GM23338 (cell line): ENCODE data around the gene CAMLG. TPM values are rescaled to one million over a fixed set of nuclear protein-coding genes. Genes with fewer than 3 reads are reported as not detected.

Experiments
- polyA plus RNA-seq: library from polyadenylated mRNA; unstranded; fragments of >200 nt; fragmentation: Nextera tagmentation; extraction: Ambion mirVana; gene quantifications from 2 replicates; pipeline ENCODE4 v1.2.1, GENCODE V29; 2016
- small RNA-seq: library from RNA; depleted of rRNA; stranded (forward); fragments of <200 nt; gene quantifications from one replicate; pipeline ENCODE3, GENCODE V24; 2014; ENCODE audit warnings: low replicate concordance
- total RNA-seq: library from RNA; depleted of rRNA; stranded (reverse); fragments of >200 nt; shearing (Covaris generic); gene quantifications from 2 replicates; pipeline ENCODE4 v1.2.3, GENCODE V29; 2014; rRNA removed

CAMLG gene
- total and polyA plus RNA-seq, 2 experiments from 2014 or later = 34.4 to 75.0 TPM

Small RNAs within 50 kb of the gene (small RNA-seq; reads per million reads assigned to genes)
- gene RNU6-1164P (not detected), gene RNU6-757P (not detected)

Other genes with a start within 250 kb of the CAMLG start
- 31.9 and 40.8 TPM in 2 replicates for gene JADE2, start 212.9 kb upstream of the CAMLG start, total RNA-seq
- gene JADE2, start 212.9 kb upstream of the CAMLG start, polyA plus RNA-seq = 15.9 and 16.2 TPM in 2 replicates
- gene SAR1B, start 105.7 kb upstream of the CAMLG start, total RNA-seq = 11.9 and 30.3 TPM in 2 replicates
- gene SAR1B, start 105.7 kb upstream of the CAMLG start, polyA plus RNA-seq = 26.1 and 26.8 TPM in 2 replicates
- 36.5 and 37.4 TPM in 2 replicates for gene SEC24A, start 89.8 kb upstream of the CAMLG start, total RNA-seq
- 8.1 and 9.0 TPM in 2 replicates for gene SEC24A, start 89.8 kb upstream of the CAMLG start, polyA plus RNA-seq
- 69.0 and 85.6 TPM in 2 replicates for gene DDX46, start 20.2 kb downstream of the CAMLG start, total RNA-seq
- 78.5 and 91.4 TPM in 2 replicates for gene DDX46, start 20.2 kb downstream of the CAMLG start, polyA plus RNA-seq
- 19.0 and 21.1 TPM in 2 replicates for gene C5orf24, start 107.4 kb downstream of the CAMLG start, total RNA-seq
- 14.2 and 14.6 TPM in 2 replicates for gene C5orf24, start 107.4 kb downstream of the CAMLG start, polyA plus RNA-seq
- gene TXNDC15, start 135.8 kb downstream of the CAMLG start, total RNA-seq = 24.4 and 30.7 TPM in 2 replicates
- 26.5 and 28.5 TPM in 2 replicates for gene TXNDC15, start 135.8 kb downstream of the CAMLG start, polyA plus RNA-seq
- gene PCBD2, start 166.6 kb downstream of the CAMLG start, total RNA-seq = 8.3 and 8.7 TPM in 2 replicates
- gene PCBD2, start 166.6 kb downstream of the CAMLG start, polyA plus RNA-seq = 16.0 and 18.8 TPM in 2 replicates
- gene CATSPER3, start 229.4 kb downstream of the CAMLG start, total RNA-seq = 0.74 TPM in 1 of 2 replicates, not detected in the other
- gene CATSPER3, start 229.4 kb downstream of the CAMLG start, polyA plus RNA-seq = 0.19 and 0.37 TPM in 2 replicates